ENCODE results near the gene ESYT3.

The ESYT3 gene

DNA sequence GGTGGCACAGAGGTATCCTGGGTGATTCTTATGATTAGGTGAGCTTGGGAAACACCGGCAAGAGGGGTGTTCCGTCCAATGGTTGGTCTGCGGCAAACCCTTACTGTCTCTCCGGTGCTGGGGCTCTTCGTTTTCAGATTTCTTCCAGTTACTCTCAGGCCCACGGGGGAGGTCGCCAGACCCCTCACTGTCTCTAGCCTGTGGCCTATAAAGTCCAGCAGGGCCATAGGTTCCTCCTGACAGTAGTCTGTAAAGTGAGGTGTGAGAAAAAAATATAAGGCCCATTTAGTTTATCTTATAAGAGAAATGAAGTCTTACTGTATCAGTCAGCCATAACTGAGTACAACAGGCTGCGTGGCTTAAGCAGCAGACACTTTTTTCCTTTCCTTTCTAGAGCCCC lies 1.4 kb downstream of the ESYT3 start:
- DNase-seq (ENCODE audit: extremely low read depth, insufficient read length), result no peak
- Histone ChIP-seq H3K36me3 (ENCODE audit: control insufficient read depth, insufficient read depth, low read length) (no peaks in the 10 kb centered on the region), H3K27me3 (replicated peaks; ENCODE audit: control insufficient read depth, insufficient read depth, low read length) (peaks cover 6% of the 10 kb centered on the region), H3K4me3 (replicated peaks; ENCODE audit: low read depth, low read length) (no peak overlapping the region)
- TF ChIP-seq, protein P1, sequence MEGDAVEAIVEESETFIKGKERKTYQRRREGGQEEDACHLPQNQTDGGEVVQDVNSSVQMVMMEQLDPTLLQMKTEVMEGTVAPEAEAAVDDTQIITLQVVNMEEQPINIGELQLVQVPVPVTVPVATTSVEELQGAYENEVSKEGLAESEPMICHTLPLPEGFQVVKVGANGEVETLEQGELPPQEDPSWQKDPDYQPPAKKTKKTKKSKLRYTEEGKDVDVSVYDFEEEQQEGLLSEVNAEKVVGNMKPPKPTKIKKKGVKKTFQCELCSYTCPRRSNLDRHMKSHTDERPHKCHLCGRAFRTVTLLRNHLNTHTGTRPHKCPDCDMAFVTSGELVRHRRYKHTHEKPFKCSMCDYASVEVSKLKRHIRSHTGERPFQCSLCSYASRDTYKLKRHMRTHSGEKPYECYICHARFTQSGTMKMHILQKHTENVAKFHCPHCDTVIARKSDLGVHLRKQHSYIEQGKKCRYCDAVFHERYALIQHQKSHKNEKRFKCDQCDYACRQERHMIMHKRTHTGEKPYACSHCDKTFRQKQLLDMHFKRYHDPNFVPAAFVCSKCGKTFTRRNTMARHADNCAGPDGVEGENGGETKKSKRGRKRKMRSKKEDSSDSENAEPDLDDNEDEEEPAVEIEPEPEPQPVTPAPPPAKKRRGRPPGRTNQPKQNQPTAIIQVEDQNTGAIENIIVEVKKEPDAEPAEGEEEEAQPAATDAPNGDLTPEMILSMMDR (IDR thresholded peaks at IDR 0.05; ENCODE audit: insufficient read depth, low read length, poor library complexity, severe bottlenecking), result no peak

DNA sequence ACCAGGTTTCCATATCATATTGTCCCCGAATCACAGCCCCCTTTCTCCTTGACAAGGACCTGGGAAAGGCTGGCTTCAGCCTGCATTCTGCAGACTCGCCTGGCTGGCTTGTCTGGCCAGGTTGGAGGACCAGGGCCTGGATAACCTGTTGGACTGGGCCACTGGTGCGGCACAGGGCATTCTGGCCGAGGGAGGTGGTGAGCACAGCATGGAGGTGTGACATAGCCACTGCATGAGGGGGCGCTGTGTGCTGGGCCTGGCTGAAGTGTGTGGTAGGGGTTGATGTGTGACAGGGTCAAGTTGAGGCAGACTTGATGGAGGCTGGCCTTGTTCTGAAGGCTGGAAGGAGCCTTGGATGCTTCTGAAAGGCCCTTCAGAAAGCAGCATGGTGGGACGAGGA lies 2.9 kb downstream of the ESYT3 start:
- TF ChIP-seq, protein P1 (IDR thresholded peaks at IDR 0.05; ENCODE audit: insufficient read depth, low read length, poor library complexity, severe bottlenecking), result no peak
- no peak for DNase-seq (ENCODE audit: extremely low read depth, insufficient read length)
- Histone ChIP-seq H3K36me3 (ENCODE audit: control insufficient read depth, insufficient read depth, low read length) (no peaks in the 10 kb centered on the region), H3K4me3 (replicated peaks; ENCODE audit: low read depth, low read length) (no peak overlapping the region), H3K27me3 (replicated peaks; ENCODE audit: control insufficient read depth, insufficient read depth, low read length) (peaks cover 6% of the 10 kb centered on the region)

DNA sequence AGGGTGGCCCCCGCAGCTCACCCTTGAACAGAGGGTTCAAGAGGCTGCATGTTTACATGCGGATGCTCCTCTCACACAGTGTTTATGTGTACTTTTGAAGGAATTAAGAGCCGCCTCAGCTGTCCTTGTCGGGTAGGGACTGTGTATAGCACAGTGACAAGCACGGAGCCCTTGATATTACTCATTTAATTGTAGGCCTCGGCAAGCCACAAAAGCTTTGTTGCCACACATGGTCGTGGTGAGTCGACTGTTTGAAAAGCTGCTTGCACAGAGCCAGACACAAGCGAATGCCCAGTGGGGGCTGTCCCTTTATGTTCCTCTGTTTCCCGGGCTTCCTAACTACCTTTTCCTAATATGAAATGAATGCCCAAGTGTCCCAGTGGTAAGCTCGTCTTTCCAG lies 4.5 kb downstream of the ESYT3 start:
- H3K27me3 ChIP-seq (replicated peaks; ENCODE audit: control insufficient read depth, insufficient read depth, low read length), result peaks cover 6% of the 10 kb centered on the region; the same call in 1 of the 2 replicates
- no peak overlapping the region for H3K4me3 ChIP-seq (replicated peaks; ENCODE audit: low read depth, low read length)
- no peak for DNase-seq (ENCODE audit: extremely low read depth, insufficient read length)
- TF ChIP-seq, protein P1 (IDR thresholded peaks at IDR 0.05; ENCODE audit: insufficient read depth, low read length, poor library complexity, severe bottlenecking), result no peak
- H3K36me3 ChIP-seq (ENCODE audit: control insufficient read depth, insufficient read depth, low read length), result no peaks in the 10 kb centered on the region

DNA sequence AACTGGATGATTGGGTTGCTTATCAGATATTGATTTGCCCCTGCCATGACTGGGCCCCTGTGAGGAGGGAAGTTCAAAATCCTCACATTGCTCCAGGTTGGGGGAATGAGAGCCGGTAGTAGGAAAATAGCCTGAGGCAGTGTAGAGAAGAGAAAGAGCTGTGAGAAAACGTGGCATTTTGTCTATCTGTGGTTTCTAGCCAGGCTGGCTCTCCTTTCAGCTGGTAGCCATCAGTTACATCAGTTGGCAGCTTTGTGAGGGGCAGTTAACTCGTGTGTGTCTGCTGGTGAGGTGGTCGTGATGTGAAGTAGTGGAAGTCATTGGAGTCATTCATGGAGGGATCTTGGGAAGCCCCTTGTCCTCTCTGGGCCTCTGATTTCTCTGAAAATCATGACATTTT lies 5.2 kb downstream of the ESYT3 start:
- H3K4me3 ChIP-seq (replicated peaks; ENCODE audit: low read depth, low read length), result no peak overlapping the region
- H3K27me3 ChIP-seq (replicated peaks; ENCODE audit: control insufficient read depth, insufficient read depth, low read length), result peaks cover 6% of the 10 kb centered on the region; the same call in 1 of the 2 replicates
- TF ChIP-seq, protein P1 (IDR thresholded peaks at IDR 0.05; ENCODE audit: insufficient read depth, low read length, poor library complexity, severe bottlenecking), result no peak
- H3K36me3 ChIP-seq (ENCODE audit: control insufficient read depth, insufficient read depth, low read length), result no peaks in the 10 kb centered on the region
- no peak for DNase-seq (ENCODE audit: extremely low read depth, insufficient read length)

DNA sequence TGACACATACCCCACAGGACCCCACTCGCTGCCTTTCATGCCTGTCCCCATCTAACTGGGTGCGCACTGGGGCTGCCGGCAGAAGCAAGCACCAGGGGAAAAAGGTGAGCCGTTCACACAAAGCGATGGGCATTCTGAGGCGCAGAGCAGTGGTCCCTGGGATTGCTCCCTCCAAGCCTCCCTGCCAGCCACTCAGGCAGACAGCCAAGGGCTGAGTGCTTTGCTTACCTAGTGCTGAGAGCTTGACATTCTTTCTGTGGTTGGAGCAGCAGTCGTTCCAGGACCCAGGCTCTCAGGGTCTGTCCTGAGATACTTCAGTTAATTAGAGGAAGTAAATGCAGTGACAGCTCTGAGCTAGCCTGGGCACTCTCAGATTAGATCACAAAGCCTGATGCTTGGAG lies 5.7 kb downstream of the ESYT3 start:
- H3K4me3 ChIP-seq (replicated peaks; ENCODE audit: low read depth, low read length), result no peak overlapping the region
- peaks cover 6% of the 10 kb centered on the region; the same call in 1 of the 2 replicates for H3K27me3 ChIP-seq (replicated peaks; ENCODE audit: control insufficient read depth, insufficient read depth, low read length)
- H3K36me3 ChIP-seq (ENCODE audit: control insufficient read depth, insufficient read depth, low read length), result no peaks in the 10 kb centered on the region
- no peak for DNase-seq (ENCODE audit: extremely low read depth, insufficient read length)
- TF ChIP-seq, protein P1 (IDR thresholded peaks at IDR 0.05; ENCODE audit: insufficient read depth, low read length, poor library complexity, severe bottlenecking), result no peak

DNA sequence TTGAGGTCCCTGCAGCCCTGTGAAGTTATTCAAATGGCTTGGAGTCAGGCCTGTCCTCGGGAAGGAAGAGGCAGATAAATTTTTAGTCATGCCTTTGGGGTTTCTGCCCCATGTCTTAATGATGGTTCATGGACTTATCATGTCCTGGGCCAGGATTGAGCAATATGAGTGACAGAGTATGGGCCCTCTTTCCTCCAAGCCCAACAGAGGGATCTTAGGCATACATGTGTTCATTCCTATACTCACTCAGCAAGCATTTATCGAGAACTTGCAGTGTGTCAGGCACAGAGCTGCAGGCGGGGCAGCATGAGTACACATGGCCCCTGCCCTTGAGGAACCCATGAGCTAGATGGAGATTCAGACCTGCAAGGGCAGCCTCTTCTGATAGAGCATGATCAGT lies 6.2 kb downstream of the ESYT3 start:
- peaks cover 5% of the 10 kb centered on the region; the same call in 1 of the 2 replicates for H3K27me3 ChIP-seq (replicated peaks; ENCODE audit: control insufficient read depth, insufficient read depth, low read length)
- no peak for DNase-seq (ENCODE audit: extremely low read depth, insufficient read length)
- H3K4me3 ChIP-seq (replicated peaks; ENCODE audit: low read depth, low read length), result no peak overlapping the region
- H3K36me3 ChIP-seq (ENCODE audit: control insufficient read depth, insufficient read depth, low read length), result no peaks in the 10 kb centered on the region
- TF ChIP-seq, protein P1 (IDR thresholded peaks at IDR 0.05; ENCODE audit: insufficient read depth, low read length, poor library complexity, severe bottlenecking), result no peak

Measured in GM06990 (cell line).